HL-60/S4 treated with retinoic acid at 250 ng/mL for 4 days and 3 days (cell line): ENCODE data around the gene FABP2.

Experiments
- in situ Hi-C: fragments of 300-500 bp; cut with MboI; formaldehyde crosslinking; loops from 2 replicates; pipeline ENCODE4 v1.7.0; 2022; ENCODE audit warnings: low sequenced_read_pairs

The FABP2 gene

DNA sequence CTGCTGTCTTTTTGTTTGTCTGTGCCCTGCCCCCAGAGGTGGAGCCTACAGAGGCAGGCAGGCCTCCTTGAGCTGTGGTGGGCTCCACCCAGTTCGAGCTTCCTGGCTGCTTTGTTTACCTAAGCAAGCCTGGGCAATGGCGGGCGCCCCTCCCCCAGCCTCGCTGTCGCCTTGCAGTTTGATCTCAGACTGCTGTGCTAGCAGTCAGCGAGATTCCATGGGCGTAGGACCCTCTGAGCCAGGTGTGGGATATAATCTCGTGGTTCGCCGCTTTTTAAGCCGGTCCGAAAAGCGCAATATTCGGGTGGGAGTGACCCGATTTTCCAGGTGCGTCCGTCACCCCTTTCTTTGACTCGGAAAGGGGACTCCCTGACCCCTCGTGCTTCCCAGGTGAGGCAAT lies 42.4 kb downstream of the FABP2 start:
- in situ Hi-C loops: loop anchor here (25.0 kb wide), 1 partner anchor 242 kb away; no protein-coding TSS in a partner anchor

DNA sequence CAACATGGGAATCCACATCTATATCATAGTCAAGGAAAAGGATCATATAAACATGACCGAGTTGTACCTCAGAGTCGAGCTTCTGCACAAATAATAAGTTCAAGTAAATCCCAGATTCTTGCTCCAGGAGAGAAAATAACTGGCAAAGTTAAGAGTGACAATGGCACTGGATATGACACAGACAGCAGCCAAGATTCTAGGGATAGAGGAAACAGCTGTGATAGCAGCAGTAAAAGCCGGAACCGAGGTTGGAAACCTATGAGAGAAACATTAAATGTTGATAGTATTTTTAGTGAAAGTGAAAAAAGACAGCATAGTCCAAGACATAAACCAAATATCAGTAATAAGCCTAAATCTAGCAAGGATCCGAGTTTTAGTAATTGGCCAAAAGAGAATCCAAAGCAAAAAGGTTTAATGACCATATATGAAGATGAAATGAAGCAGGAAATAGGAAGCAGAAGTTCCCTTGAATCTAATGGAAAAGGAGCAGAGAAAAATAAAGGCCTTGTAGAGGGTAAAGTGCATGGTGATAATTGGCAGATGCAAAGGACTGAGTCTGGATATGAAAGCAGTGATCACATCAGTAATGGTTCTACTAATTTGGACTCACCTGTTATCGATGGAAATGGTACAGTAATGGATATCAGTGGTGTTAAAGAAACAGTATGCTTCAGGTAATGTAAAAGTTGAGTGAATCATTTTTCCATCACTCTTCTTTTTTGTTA lies 50.4 kb downstream of the FABP2 start:
- in situ Hi-C loops: no loop called here

DNA sequence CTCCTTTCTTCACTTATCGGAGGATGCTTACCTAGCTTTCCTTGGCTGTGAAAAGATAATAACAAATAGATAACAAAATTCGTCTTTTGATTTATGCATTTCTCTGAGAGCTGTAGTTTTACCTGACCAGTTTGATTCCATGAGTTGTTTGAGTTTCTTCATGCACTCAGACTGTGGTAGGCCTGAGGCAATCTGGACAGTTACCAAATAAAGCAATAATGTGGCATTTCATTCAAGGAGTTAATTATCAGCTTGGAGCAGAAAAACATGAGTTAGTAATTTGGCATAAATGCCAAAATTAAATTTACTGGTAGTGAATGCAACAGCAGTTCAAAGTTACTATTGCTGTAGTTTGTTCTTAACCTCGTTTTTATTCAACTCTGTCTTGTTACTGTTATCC lies 53.5 kb downstream of the FABP2 start:
- in situ Hi-C loops: no loop called here
